A549 (cell line): ENCODE measurements around the gene MYH11.

Experiments used
- CTCF ChIP-seq: fragments of >200 bp; sonication (Bioruptor Twin); formaldehyde crosslinking; IDR thresholded peaks from 3 replicates; pipeline ENCODE4 v1.5.1; 2016
- EP300 ChIP-seq, 2 experiments: fragments of >200 bp; sonication (Bioruptor Twin); formaldehyde crosslinking; IDR thresholded peaks; 2 replicates in 1 of 2; 3 replicates in 1 of 2; pipeline ENCODE4 v1.6.1; 2016 to 2017
- FOSL2 ChIP-seq, 2 experiments: fragments of 450-650 bp in 1 of 2; fragments of >200 bp in 1 of 2; sonication (Bioruptor Twin) in 1 of 2; formaldehyde crosslinking; IDR thresholded peaks; 2 replicates each; pipeline versions ENCODE4 v1.5.0 to v1.6.1; 2016 to 2020; ENCODE audit warnings: mild to moderate bottlenecking in 1 of 2, moderate library complexity in 1 of 2
- HOXA7 ChIP-seq: fragments of 250-450 bp; sonication (Bioruptor Pico); IDR thresholded peaks from 2 replicates; pipeline ENCODE4 v1.5.0; 2020; ENCODE audit warnings: mild to moderate bottlenecking, moderate library complexity
- MAFK ChIP-seq: fragments of 450-650 bp; IDR thresholded peaks from 2 replicates; pipeline ENCODE4 v1.6.1; 2014; ENCODE audit not compliant: partially characterized antibody
- MAX ChIP-seq: IDR thresholded peaks from 2 replicates; pipeline ENCODE4 v1.6.1; 2012
- TF ChIP-seq, protein P1 (sequence below): fragments of 200-600 bp; sonication (generic); IDR thresholded peaks from 2 replicates; pipeline ENCODE4 v1.6.1; 2016; ENCODE audit warnings: antibody characterized with exemption, mild to moderate bottlenecking, moderate library complexity
- TF ChIP-seq, protein P2 (sequence below): IDR thresholded peaks from 2 replicates; pipeline ENCODE4 v1.6.1; 2012

- TF ChIP-seq CTCF (no peak), MAFK (no peak), EP300 (IDR thresholded peaks at IDR 0.05) (no peak), HOXA7 (no peak), MAX (no peak), FOSL2 (IDR thresholded peaks at IDR 0.05) (no peak), FOSL2 (CRISPR knock-in tag; IDR thresholded peaks at IDR 0.05) (no peak)
- TF ChIP-seq, protein P1, sequence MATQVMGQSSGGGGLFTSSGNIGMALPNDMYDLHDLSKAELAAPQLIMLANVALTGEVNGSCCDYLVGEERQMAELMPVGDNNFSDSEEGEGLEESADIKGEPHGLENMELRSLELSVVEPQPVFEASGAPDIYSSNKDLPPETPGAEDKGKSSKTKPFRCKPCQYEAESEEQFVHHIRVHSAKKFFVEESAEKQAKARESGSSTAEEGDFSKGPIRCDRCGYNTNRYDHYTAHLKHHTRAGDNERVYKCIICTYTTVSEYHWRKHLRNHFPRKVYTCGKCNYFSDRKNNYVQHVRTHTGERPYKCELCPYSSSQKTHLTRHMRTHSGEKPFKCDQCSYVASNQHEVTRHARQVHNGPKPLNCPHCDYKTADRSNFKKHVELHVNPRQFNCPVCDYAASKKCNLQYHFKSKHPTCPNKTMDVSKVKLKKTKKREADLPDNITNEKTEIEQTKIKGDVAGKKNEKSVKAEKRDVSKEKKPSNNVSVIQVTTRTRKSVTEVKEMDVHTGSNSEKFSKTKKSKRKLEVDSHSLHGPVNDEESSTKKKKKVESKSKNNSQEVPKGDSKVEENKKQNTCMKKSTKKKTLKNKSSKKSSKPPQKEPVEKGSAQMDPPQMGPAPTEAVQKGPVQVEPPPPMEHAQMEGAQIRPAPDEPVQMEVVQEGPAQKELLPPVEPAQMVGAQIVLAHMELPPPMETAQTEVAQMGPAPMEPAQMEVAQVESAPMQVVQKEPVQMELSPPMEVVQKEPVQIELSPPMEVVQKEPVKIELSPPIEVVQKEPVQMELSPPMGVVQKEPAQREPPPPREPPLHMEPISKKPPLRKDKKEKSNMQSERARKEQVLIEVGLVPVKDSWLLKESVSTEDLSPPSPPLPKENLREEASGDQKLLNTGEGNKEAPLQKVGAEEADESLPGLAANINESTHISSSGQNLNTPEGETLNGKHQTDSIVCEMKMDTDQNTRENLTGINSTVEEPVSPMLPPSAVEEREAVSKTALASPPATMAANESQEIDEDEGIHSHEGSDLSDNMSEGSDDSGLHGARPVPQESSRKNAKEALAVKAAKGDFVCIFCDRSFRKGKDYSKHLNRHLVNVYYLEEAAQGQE: no peak
- TF ChIP-seq, protein P2, sequence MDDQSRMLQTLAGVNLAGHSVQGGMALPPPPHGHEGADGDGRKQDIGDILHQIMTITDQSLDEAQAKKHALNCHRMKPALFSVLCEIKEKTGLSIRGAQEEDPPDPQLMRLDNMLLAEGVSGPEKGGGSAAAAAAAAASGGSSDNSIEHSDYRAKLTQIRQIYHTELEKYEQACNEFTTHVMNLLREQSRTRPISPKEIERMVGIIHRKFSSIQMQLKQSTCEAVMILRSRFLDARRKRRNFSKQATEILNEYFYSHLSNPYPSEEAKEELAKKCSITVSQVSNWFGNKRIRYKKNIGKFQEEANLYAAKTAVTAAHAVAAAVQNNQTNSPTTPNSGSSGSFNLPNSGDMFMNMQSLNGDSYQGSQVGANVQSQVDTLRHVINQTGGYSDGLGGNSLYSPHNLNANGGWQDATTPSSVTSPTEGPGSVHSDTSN: no peak
Observed at GRCh38 chr16:15739950-15740349, 116.9 kb downstream of the MYH11 start.
